GM12873 (cell line): Measurements from ENCODE around the gene CDKN2A.

Experiments used
- TF ChIP-seq, protein P1 (sequence below): IDR thresholded peaks from 2 replicates; pipeline ENCODE4 v1.5.1; 2012; ENCODE audit warnings: low read depth, mild to moderate bottlenecking, moderate library complexity, low read length, control low read depth; ENCODE audit not compliant: insufficient read depth; ENCODE audit errors: missing control alignments

The CDKN2A gene

DNA sequence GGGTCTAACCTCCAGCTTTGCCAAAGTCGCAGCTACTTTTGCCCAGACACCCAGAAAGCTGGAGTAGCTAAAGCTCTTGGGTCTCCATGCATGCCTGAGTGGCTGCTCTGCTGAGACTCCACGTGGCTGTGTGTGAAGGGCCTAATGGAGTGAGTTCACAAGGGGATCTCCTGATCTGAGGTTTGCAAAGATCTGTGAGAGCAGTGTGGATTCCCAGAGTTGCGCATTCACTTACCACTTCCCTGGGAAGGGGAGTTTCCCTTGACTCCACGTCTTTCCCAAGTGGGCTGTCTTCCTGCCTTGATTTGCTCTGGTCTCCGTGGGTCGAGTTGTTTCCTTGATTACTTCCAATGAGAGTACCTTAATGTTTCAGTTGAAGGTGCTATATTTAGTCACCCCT, 32.5 kb upstream of the CDKN2A start:
- TF ChIP-seq, protein P1, sequence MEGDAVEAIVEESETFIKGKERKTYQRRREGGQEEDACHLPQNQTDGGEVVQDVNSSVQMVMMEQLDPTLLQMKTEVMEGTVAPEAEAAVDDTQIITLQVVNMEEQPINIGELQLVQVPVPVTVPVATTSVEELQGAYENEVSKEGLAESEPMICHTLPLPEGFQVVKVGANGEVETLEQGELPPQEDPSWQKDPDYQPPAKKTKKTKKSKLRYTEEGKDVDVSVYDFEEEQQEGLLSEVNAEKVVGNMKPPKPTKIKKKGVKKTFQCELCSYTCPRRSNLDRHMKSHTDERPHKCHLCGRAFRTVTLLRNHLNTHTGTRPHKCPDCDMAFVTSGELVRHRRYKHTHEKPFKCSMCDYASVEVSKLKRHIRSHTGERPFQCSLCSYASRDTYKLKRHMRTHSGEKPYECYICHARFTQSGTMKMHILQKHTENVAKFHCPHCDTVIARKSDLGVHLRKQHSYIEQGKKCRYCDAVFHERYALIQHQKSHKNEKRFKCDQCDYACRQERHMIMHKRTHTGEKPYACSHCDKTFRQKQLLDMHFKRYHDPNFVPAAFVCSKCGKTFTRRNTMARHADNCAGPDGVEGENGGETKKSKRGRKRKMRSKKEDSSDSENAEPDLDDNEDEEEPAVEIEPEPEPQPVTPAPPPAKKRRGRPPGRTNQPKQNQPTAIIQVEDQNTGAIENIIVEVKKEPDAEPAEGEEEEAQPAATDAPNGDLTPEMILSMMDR: no peak

DNA sequence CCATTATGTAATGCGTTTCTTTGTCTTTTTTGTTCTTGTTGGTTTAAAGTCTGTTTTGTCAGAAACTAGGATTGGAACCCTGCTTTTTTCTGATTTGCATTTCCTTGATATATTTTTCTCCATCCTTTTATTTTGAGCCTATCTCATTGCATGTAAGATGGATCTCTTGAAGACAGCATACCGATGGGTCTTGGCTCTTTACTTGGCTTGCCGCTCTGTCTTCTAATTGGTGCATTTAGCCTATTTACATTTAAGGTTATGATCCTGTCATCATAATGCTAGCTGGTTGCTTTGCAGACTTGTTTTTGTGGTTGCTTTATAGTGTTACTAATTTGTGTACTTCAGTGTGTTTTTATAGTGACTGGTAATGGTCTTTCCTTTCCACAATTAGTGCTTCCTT, 28.2 kb upstream of the CDKN2A start:
- TF ChIP-seq, protein P1: no peak

DNA sequence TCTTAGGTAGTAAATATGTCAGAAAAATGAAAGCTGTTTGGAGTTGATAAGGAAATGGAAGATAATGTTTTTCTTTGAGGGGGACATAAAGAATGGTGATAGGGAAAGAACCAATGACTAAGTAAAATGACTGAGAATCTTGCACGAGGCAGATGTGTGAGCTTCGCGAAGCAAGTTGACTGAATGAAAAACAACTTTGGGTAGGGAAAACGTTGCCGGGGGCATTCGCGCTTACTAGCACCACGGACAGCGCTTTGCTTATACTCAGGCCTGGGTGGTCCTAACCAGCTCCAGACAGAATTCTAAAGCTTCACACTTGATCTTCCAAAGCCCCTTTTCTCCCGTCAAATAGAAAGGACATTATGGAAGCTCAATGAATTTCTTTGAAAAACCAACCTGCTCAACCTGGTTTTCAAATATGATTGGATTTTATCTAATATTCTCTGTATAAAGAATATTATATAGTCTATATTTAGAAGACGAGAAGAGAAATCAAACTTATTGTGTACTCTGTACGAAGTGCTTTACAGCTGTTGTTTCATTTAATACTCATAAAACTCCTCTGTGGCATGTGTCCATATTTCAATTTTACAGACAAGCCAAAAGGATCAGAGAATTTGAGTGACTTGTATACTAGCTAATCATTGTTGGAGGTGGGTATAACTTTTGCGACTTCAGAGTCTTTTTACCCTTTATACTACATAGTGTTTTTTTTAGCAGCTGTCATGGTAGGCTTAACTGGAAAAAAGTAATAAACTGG, 16.9 kb upstream of the CDKN2A start:
- TF ChIP-seq, protein P1: no peak

DNA sequence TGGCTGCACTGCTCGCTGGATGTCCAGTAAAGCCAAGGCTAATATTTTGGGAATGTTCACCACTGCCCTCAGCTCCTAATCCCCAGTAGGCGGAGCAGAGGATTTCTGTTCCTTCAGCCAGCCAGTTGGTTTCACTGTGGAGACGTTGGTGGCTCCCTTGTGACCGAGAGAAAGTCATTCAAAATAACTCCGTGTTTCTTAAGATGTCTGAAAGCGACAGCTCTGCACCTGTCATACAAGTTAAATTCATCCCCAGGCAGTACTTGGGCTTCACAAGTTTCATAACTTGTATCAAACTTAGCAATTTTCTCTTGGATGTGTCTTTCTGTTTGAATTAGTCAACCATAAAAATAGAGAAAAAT, 15.3 kb upstream of the CDKN2A start:
- TF ChIP-seq, protein P1: no peak

DNA sequence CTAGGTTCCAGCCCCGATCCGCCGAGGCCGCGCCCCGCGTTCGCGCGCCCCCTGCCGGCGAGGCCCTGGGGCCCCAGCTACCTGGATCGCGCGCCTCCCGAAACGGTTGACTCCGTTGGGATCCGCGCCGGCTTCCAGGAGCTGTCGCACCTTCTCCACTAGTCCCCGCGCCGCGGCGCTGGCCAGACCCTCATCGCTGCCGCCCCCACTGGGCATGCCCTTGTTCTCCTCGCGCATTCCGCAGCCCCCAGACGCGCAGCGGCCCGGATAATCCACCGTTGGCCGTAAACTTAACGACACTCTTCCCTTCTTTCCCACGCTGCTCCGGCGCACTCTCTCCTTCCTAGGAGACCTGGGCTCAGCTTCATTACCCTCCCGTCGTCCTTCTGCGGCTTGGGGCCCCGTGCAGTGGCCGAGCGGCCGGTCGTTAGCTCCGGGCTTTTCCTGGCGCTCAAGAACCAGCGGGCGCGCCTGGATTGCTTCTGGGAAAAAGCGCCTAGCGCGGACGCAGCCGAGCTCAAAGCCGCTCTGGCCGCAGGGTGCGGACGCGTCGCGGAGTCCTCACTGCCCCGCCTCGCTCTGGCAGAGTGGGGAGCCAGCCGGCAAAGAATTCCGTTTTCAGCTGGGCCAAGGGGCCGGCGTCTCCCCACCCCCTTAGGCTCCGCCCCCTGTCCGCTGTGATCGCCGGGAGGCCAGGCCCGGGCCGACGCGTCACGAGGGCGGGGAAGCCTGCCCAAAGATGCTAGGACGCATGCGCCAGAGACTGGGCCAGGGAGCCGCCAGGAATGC, 14.7 kb upstream of the CDKN2A start, which contains the start of gene CDKN2B:
Gene CDKN2B (minus strand): TSS at position 589 of the 789 bp plus-strand sequence. CDS start 352 bp downstream, at position 237.
- TF ChIP-seq, protein P1: peak; percentile 93

DNA sequence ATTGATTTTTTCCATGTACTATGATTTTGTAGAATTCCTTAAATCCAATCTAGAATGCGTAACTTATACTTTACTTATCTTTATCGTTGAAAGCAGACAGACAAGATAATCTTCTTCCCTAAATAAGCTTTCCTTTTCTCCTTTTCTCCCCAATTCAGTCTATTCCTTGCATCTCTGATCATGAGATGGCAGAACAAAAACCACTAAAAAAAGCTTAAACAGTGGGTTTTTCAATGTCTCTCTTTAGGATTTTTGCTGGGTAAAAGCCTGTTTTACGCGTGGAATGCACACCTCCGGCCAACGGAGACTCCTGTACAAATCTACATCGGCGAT, 14.2 kb upstream of the CDKN2A start:
- TF ChIP-seq, protein P1: no peak

DNA sequence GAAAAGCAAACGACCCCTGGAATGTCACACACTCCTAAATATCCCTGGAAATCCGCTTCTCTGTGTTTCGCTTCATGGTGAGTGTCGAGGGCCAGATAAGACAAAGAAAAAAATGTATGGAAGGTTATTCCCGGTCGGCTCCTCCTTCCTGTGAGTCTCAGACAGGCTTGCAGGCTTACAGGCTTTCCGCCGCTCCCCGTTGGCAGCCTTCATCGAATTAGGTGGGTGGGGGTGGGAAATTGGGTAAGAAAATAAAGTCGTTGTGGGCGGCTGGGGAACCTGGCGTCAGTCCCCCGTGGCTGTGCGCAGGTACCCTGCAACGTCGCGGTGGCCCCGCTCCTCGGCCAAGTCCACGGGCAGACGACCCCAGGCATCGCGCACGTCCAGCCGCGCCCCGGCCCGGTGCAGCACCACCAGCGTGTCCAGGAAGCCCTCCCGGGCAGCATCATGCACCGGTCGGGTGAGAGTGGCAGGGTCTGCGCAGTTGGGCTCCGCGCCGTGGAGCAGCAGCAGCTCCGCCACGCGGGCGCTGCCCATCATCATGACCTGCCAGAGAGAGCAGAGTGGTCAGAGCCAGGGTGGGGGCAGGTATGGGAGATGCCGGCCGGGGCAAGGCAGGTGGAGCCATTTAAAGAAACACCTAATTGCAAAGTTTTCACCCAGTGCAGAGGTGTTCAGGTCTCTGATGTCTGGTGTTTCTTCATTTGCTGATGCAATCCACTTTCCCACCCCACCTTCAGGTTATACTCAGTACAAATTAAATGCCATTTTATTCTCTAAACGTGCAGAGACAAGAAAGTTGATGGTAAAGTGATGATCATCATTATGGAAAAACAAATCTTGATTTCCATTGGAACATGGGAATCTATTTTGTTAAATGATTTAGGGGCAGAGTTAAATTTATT, 11.8 kb upstream of the CDKN2A start:
- TF ChIP-seq, protein P1: no peak
